Measurements from ENCODE around the gene NADK.
A peak's percentile ranks its signal among the peaks of the same experiment; 100 is the strongest.
"Not testable (repeated sequence)": the region's sequence is repeated elsewhere in the genome, so short reads cannot be mapped to it uniquely, and the experiment has no call there.

NADK gene

DNA sequence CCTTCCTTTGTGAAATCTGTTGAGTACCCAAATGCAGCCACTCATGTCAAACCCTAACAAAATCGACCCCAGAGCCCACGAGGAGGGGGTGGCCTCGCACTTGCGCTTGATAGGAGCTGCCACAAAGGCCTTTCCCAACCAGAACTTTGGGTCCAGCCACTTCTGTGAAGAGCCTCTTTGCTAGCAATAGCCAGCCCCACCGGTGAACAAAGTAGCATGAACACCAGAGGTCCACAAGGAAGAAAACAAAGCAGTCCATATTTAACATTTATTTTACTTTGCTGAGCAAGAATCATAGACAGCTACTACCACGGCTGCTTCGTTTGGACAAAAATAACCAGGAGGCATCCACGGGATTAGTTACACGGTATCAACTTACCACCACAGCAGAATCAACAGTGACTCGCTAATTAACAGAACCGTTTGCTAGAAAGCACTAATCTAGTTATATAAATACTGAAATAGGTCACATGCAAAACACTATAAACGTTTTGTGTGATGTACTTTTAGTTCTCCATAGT is 51.1 kb downstream of the NADK start:
- DNase-seq (ENCODE audit: low read depth, low spot score); in situ Hi-C loops (cut with HindIII; ENCODE audit: low sequenced_read_pairs); H3K4me3 ChIP-seq (ENCODE audit: low read depth, low read length): not testable (repeated sequence)

DNA sequence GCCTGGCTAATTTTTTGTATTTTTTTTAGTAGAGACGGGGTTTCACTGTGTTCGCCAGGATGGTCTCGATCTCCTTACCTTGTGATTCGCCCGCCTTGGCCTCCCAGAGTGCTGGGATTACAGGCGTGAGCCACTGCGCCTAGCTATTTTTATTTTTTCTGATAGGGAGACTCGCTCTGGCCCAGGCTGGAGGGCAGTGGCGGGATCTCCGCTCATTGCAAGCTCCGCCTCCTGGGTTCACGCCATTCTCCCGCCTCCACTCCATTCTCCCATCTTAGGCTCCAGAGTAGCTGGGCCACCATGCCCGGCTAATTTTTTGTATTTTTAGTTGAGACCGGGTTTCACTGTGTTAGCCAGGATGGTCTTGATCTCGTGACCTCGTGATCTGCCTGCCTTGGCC is 52.2 kb downstream of the NADK start:
- in situ Hi-C loops (cut with HindIII; ENCODE audit: low sequenced_read_pairs); DNase-seq (ENCODE audit: low read depth, low spot score); H3K4me3 ChIP-seq (ENCODE audit: low read depth, low read length): not testable (repeated sequence)

GRCh38 chr1:1724035-1724864 is 54.0 kb downstream of the NADK start, which contains the start of gene CDK11A:
CDK11A (minus strand) TSS chr1:1724357; CDS start chr1:1722818, 1,539 bp downstream.
- peak; percentile 100 for DNase-seq (ENCODE audit: low read depth, low spot score)
- H3K4me3 ChIP-seq (ENCODE audit: low read depth, low read length), result peak within 1 kb of the TSS; percentile 67
- in situ Hi-C loops (cut with HindIII; ENCODE audit: low sequenced_read_pairs), result not testable (repeated sequence)

GRCh38 chr1:1721201-1721600 is 57.1 kb downstream of the NADK start:
- no peak for DNase-seq (ENCODE audit: low read depth, low spot score)
- in situ Hi-C loops (cut with HindIII; ENCODE audit: low sequenced_read_pairs), result no loop called here
- no peak for TF ChIP-seq CTCF (IDR thresholded peaks at IDR 0.05; ENCODE audit: low read depth, low read length)
- H3K4me3 ChIP-seq (ENCODE audit: low read depth, low read length), result no peak overlapping the region

DNA sequence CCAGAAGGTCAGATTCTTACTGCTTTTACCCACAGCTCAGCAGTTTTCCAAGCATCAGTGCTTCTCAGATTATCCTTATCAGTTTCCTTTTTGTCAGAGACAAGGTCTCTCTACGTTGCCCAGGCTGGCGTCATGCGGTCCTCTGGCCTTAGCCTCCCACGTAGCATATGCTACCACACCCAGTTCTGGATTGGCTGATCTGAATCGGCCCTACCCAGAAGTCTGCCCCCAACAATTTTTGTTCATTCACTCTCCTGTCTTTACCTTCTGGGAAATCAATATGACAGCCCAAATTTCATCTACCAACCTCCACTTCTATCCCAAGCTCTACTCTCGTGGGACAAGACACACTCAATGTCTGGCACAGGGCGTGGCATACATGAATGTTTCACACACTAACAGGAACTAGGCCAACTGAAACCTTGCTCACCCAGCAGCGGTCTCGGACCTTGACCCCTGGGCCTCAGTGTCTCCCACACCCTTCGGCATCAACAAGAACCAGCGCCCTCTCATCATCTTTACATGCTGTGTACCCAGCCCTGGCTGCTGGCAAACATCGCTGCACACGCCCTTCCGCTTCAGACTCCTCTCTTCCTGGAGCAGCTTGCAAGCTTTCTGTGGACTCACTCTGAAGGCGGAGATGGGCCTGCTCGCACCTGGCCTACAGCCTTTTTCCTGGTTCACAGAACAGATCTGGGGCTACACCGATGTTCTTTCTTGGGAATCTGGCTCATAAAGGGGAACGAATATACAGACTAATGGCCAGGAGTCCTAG is 63.0 kb downstream of the NADK start:
- in situ Hi-C loops (cut with HindIII; ENCODE audit: low sequenced_read_pairs); H3K4me3 ChIP-seq (ENCODE audit: low read depth, low read length); DNase-seq (ENCODE audit: low read depth, low spot score): not testable (repeated sequence)

- DNase-seq (ENCODE audit: low read depth, low spot score); in situ Hi-C loops (cut with HindIII; ENCODE audit: low sequenced_read_pairs); H3K4me3 ChIP-seq (ENCODE audit: low read depth, low read length): not testable (repeated sequence)
Observed at GRCh38 chr1:1707897-1708296, 70.4 kb downstream of the NADK start.

- H3K4me3 ChIP-seq (ENCODE audit: low read depth, low read length); in situ Hi-C loops (cut with HindIII; ENCODE audit: low sequenced_read_pairs); DNase-seq (ENCODE audit: low read depth, low spot score): not testable (repeated sequence)
Observed at GRCh38 chr1:1707241-1707640, 71.0 kb downstream of the NADK start.

DNA sequence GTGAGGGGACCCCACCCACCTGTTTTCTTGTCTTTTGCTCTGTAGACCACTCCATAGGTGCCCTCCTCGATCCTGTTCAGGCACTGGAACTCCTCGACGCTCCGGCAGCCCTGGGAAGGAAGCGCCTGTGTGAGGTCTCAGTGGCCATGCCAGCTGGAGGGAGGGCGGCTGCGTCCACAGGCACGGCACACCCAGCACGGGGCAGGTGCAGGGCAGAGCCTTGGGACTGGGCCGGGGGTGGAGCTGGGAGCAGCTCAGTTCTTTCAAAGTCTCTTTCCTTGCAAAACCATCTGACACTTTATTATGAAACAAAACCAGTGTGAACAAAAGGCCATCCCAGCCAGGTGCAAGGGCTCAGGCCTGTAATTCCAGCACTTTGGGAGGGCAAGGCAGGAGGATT is 72.6 kb downstream of the NADK start:
- in situ Hi-C loops (cut with HindIII; ENCODE audit: low sequenced_read_pairs); H3K4me3 ChIP-seq (ENCODE audit: low read depth, low read length); DNase-seq (ENCODE audit: low read depth, low spot score): not testable (repeated sequence)

DNA sequence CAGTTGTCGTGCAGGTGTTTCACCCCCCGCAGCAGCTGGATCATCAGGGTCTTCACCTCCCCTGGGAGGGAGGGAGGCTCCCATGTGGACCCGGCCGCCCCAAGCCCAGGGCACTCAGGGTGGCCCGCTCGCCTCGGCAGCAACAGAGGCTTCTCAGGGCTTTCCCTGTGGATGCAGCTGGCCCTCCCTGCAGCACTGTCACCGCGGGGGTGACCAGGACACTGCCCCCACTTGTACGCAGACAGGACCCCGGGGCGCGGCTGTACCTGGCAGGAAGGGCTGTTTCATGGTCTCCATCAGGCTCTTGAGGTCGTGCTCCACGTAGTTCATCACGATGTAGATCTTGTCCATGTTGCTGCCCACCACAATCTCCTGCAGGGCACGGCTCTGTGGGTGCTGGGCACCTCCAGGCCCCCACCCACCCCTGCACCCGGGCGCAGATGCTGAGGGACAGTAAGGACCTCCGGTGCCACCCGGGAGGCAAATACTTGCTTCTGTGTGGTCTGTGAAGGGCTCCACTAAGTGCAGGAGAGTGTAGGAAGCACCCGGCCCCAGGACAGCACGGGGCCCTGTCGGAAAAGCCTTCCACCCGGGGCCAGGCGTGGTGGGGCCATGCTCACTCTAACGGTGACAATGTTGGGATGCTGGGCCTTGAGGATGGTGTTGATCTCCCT is 73.8 kb downstream of the NADK start:
- in situ Hi-C loops (cut with HindIII; ENCODE audit: low sequenced_read_pairs); H3K4me3 ChIP-seq (ENCODE audit: low read depth, low read length); DNase-seq (ENCODE audit: low read depth, low spot score): not testable (repeated sequence)

DNA sequence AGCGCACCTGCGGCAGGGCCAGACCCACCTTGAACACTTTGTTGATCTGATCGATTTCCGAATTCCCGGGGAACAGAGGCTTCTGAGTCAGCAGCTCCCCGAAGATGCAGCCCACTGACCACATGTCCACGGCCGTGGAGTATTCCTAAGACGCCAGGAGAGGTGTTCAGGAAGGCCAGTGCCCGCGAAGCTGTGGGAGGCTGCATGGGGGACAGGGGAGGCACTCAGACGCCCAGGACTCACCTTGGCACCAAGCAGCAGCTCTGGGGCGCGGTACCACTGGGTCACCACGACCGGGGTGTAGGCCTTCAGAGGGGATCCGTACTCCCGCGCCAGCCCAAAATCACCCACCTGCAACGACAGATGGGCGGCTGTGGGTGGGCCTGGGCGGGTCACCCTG is 74.5 kb downstream of the NADK start:
- TF ChIP-seq CTCF (IDR thresholded peaks at IDR 0.05; ENCODE audit: low read depth, low read length), result no peak
- DNase-seq (ENCODE audit: low read depth, low spot score), result no peak
- in situ Hi-C loops (cut with HindIII; ENCODE audit: low sequenced_read_pairs), result no loop called here
- H3K4me3 ChIP-seq (ENCODE audit: low read depth, low read length), result no peak overlapping the region

- in situ Hi-C loops (cut with HindIII; ENCODE audit: low sequenced_read_pairs); DNase-seq (ENCODE audit: low read depth, low spot score); H3K4me3 ChIP-seq (ENCODE audit: low read depth, low read length): not testable (repeated sequence)
Observed at GRCh38 chr1:1702506-1702905, 75.8 kb downstream of the NADK start.

All from astrocyte of the spinal cord (primary cell).